ENCODE results near the gene LLGL1.

LLGL1 gene

DNA sequence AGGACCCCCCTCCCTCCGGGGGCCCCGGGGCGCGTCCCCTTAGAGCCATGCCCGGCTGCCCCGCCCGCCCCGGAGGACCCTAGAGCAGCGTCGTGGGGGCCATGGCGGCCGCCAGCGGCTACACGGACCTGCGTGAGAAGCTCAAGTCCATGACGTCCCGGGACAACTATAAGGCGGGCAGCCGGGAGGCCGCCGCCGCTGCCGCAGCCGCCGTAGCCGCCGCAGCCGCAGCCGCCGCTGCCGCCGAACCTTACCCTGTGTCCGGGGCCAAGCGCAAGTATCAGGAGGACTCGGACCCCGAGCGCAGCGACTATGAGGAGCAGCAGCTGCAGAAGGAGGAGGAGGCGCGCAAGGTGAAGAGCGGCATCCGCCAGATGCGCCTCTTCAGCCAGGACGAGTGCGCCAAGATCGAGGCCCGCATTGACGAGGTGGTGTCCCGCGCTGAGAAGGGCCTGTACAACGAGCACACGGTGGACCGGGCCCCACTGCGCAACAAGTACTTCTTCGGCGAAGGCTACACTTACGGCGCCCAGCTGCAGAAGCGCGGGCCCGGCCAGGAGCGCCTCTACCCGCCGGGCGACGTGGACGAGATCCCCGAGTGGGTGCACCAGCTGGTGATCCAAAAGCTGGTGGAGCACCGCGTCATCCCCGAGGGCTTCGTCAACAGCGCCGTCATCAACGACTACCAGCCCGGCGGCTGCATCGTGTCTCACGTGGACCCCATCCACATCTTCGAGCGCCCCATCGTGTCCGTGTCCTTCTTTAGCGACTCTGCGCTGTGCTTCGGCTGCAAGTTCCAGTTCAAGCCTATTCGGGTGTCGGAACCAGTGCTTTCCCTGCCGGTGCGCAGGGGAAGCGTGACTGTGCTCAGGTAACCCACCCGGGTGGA is 41.0 kb upstream of the LLGL1 start:
- H3K36me3 ChIP-seq (ENCODE audit: insufficient read depth, low read length): peaks cover 12% of the 10 kb centered on the region
- peak overlapping the region; percentile 67 for H3K9ac ChIP-seq (ENCODE audit: low read length)
- peak overlapping the region; percentile 72 to 79 for H3K4me3 ChIP-seq (ENCODE audit: low read depth in 1 of 2, low read length in 2 of 2)
- no peaks in the 10 kb centered on the region for H3K9me3 ChIP-seq (ENCODE audit: low read length)
- no peaks in the 10 kb centered on the region for H3K27me3 ChIP-seq (ENCODE audit: control insufficient read depth in 1 of 2, insufficient read depth in 2 of 2, low read length in 2 of 2)
- peaks cover 46% of the 10 kb centered on the region for H3K4me1 ChIP-seq (ENCODE audit: insufficient read depth, low read length)
- H3K27ac ChIP-seq (ENCODE audit: low read depth, low read length): peak overlapping the region; percentile 92

DNA sequence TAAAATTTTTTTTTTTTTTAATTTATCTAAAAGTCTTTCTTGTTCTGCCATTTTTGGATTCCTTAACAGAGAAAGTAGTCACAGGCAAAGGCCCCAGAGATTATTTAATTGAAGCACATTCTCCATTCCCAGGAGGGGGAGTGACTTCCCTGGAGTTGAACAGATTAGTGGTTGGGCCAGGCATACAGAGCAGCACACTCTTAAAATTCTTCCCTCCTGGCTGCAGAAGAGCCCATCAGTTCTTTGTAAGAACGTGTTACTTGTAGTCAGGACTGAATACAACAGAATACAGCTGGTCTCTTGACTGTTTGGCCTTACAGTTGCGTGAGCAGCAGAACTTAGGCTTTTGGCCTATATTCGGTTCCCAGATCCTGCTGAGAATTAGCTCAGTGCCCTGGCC is 40.0 kb upstream of the LLGL1 start:
- Histone ChIP-seq H3K27ac (ENCODE audit: low read depth, low read length) (peak overlapping the region; percentile 92), H3K4me1 (ENCODE audit: insufficient read depth, low read length) (peaks cover 56% of the 10 kb centered on the region), H3K4me3 (ENCODE audit: low read depth in 1 of 2, low read length in 2 of 2) (peak overlapping the region; percentile 72 to 79), H3K27me3 (ENCODE audit: control insufficient read depth in 1 of 2, insufficient read depth in 2 of 2, low read length in 2 of 2) (no peaks in the 10 kb centered on the region), H3K36me3 (ENCODE audit: insufficient read depth, low read length) (peaks cover 19% of the 10 kb centered on the region), H3K9ac (ENCODE audit: low read length) (peak overlapping the region; percentile 67), H3K9me3 (ENCODE audit: low read length) (no peaks in the 10 kb centered on the region)

- peak overlapping the region; percentile 67 for H3K9ac ChIP-seq (ENCODE audit: low read length)
- H3K4me3 ChIP-seq (ENCODE audit: low read depth in 1 of 2, low read length in 2 of 2): peak overlapping the region; percentile 72 to 79
These were observed 39.4 kb upstream of the LLGL1 start for GRCh38 chr17:18185832-18186626.

DNA sequence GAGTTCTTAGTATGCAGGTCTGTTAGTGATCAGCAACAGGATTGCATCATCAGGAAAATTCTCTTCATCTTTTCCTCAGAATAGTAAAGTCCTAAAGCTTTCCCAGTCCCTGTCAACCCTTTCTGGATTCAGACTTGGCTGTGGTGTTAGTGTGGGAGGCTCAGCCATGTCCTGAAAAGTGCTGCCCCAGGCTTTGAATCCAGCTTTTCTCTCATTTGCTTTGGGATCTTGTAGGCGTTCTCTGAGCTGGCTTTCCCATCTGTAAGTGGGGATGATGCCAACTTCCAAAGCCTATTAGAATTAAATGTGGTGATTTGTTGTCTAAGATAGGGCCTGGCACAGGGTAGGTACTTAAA is 38.8 kb upstream of the LLGL1 start:
- Histone ChIP-seq H3K4me1 (ENCODE audit: insufficient read depth, low read length) (peaks cover 68% of the 10 kb centered on the region), H3K27me3 (ENCODE audit: control insufficient read depth in 1 of 2, insufficient read depth in 2 of 2, low read length in 2 of 2) (no peaks in the 10 kb centered on the region), H3K27ac (ENCODE audit: low read depth, low read length) (peak overlapping the region; percentile 78), H3K4me3 (ENCODE audit: low read depth in 1 of 2, low read length in 2 of 2) (peak overlapping the region; percentile 72 to 79), H3K9ac (ENCODE audit: low read length) (peak overlapping the region; percentile 67), H3K36me3 (ENCODE audit: insufficient read depth, low read length) (peaks cover 19% of the 10 kb centered on the region), H3K9me3 (ENCODE audit: low read length) (no peaks in the 10 kb centered on the region)

More at GRCh38 chr17:18185832-18186626, 39.4 kb upstream of the LLGL1 start:
- H3K36me3 ChIP-seq (ENCODE audit: insufficient read depth, low read length): peaks cover 19% of the 10 kb centered on the region
- peaks cover 63% of the 10 kb centered on the region for H3K4me1 ChIP-seq (ENCODE audit: insufficient read depth, low read length)
- peak overlapping the region; percentile 92 for H3K27ac ChIP-seq (ENCODE audit: low read depth, low read length)
- no peaks in the 10 kb centered on the region for H3K9me3 ChIP-seq (ENCODE audit: low read length)
- H3K27me3 ChIP-seq (ENCODE audit: control insufficient read depth in 1 of 2, insufficient read depth in 2 of 2, low read length in 2 of 2): no peaks in the 10 kb centered on the region

GRCh38 chr17:18187226-18187625 is 38.2 kb upstream of the LLGL1 start:
- Histone ChIP-seq H3K27me3 (ENCODE audit: control insufficient read depth in 1 of 2, insufficient read depth in 2 of 2, low read length in 2 of 2) (no peaks in the 10 kb centered on the region), H3K4me1 (ENCODE audit: insufficient read depth, low read length) (peaks cover 70% of the 10 kb centered on the region), H3K9ac (ENCODE audit: low read length) (peak overlapping the region; percentile 67), H3K27ac (ENCODE audit: low read depth, low read length) (peak overlapping the region; percentile 78), H3K36me3 (ENCODE audit: insufficient read depth, low read length) (peaks cover 19% of the 10 kb centered on the region), H3K4me3 (ENCODE audit: low read depth in 1 of 2, low read length in 2 of 2) (peak overlapping the region; percentile 45 to 72), H3K9me3 (ENCODE audit: low read length) (no peaks in the 10 kb centered on the region)

- Histone ChIP-seq H3K27me3 (ENCODE audit: control insufficient read depth in 1 of 2, insufficient read depth in 2 of 2, low read length in 2 of 2) (no peaks in the 10 kb centered on the region), H3K4me1 (ENCODE audit: insufficient read depth, low read length) (peaks cover 69% of the 10 kb centered on the region), H3K36me3 (ENCODE audit: insufficient read depth, low read length) (peaks cover 19% of the 10 kb centered on the region), H3K9me3 (ENCODE audit: low read length) (no peaks in the 10 kb centered on the region), H3K4me3 (ENCODE audit: low read depth in 1 of 2, low read length in 2 of 2) (peak overlapping the region; percentile 45 to 72), H3K9ac (ENCODE audit: low read length) (peak overlapping the region; percentile 55), H3K27ac (ENCODE audit: low read depth, low read length) (peak overlapping the region; percentile 78)
These were observed 37.3 kb upstream of the LLGL1 start for GRCh38 chr17:18187821-18188761.

DNA sequence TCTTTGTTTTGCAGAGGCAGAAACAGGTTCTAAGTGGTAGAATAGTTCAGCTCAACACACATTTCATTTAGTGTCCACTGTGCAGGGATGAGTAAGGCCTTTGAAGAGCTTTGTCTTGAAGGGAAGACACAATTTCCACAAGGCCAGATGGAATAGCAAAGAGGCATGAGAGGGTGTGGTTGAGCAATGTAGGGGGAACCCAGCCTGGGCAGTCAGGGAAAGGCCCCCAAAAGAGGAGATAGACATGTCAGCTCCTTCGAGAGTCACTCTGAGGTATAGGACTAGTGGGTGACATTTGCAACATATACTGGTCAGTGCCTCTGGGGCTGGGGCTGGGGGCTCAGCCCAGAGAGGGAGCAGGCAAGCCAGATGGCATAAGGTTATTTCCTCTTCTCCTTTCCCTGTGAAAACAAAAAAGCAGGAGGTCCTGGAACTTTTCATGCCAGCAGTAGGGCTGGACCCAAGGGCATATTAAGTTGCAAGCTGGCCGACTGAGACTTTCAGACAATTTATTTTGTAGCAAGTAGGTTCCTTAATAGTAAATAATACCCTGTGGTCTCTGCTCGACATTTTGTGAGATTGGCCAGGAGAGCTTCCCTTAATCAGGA is 34.7 kb upstream of the LLGL1 start:
- Histone ChIP-seq H3K27ac (ENCODE audit: low read depth, low read length) (peak overlapping the region; percentile 12), H3K4me1 (ENCODE audit: insufficient read depth, low read length) (peaks cover 74% of the 10 kb centered on the region), H3K27me3 (ENCODE audit: control insufficient read depth in 1 of 2, insufficient read depth in 2 of 2, low read length in 2 of 2) (no peaks in the 10 kb centered on the region), H3K9me3 (ENCODE audit: low read length) (no peaks in the 10 kb centered on the region), H3K36me3 (ENCODE audit: insufficient read depth, low read length) (peaks cover 33% of the 10 kb centered on the region), H3K4me3 (ENCODE audit: low read depth in 1 of 2, low read length in 2 of 2) (peak overlapping the region in 1 of 2 donors; percentile 7), H3K9ac (ENCODE audit: low read length) (no peak overlapping the region)

GRCh38 chr17:18191236-18191667 is 34.2 kb upstream of the LLGL1 start:
- peaks cover 69% of the 10 kb centered on the region for H3K4me1 ChIP-seq (ENCODE audit: insufficient read depth, low read length)
- peaks cover 38% of the 10 kb centered on the region for H3K36me3 ChIP-seq (ENCODE audit: insufficient read depth, low read length)
- H3K9ac ChIP-seq (ENCODE audit: low read length): no peak overlapping the region

GRCh38 chr17:18191967-18192366 is 33.5 kb upstream of the LLGL1 start:
- Histone ChIP-seq H3K27me3 (ENCODE audit: control insufficient read depth in 1 of 2, insufficient read depth in 2 of 2, low read length in 2 of 2) (no peaks in the 10 kb centered on the region), H3K9ac (ENCODE audit: low read length) (no peak overlapping the region), H3K36me3 (ENCODE audit: insufficient read depth, low read length) (peaks cover 40% of the 10 kb centered on the region), H3K27ac (ENCODE audit: low read depth, low read length) (no peak overlapping the region), H3K4me1 (ENCODE audit: insufficient read depth, low read length) (peaks cover 62% of the 10 kb centered on the region), H3K9me3 (ENCODE audit: low read length) (no peaks in the 10 kb centered on the region), H3K4me3 (ENCODE audit: low read depth in 1 of 2, low read length in 2 of 2) (no peak overlapping the region)

More at GRCh38 chr17:18191236-18191667, 34.2 kb upstream of the LLGL1 start:
- Histone ChIP-seq H3K27me3 (ENCODE audit: control insufficient read depth in 1 of 2, insufficient read depth in 2 of 2, low read length in 2 of 2) (no peaks in the 10 kb centered on the region), H3K27ac (ENCODE audit: low read depth, low read length) (peak overlapping the region; percentile 12), H3K9me3 (ENCODE audit: low read length) (no peaks in the 10 kb centered on the region), H3K4me3 (ENCODE audit: low read depth in 1 of 2, low read length in 2 of 2) (peak overlapping the region in 1 of 2 donors; percentile 7)

GRCh38 chr17:18194394-18194793 is 31.0 kb upstream of the LLGL1 start:
- no peak overlapping the region for H3K9ac ChIP-seq (ENCODE audit: low read length)
- peaks cover 51% of the 10 kb centered on the region for H3K36me3 ChIP-seq (ENCODE audit: insufficient read depth, low read length)
- H3K27ac ChIP-seq (ENCODE audit: low read depth, low read length): no peak overlapping the region
- no peaks in the 10 kb centered on the region for H3K9me3 ChIP-seq (ENCODE audit: low read length)
- H3K27me3 ChIP-seq (ENCODE audit: control insufficient read depth in 1 of 2, insufficient read depth in 2 of 2, low read length in 2 of 2): no peaks in the 10 kb centered on the region
- H3K4me1 ChIP-seq (ENCODE audit: insufficient read depth, low read length): peaks cover 62% of the 10 kb centered on the region
- H3K4me3 ChIP-seq (ENCODE audit: low read depth in 1 of 2, low read length in 2 of 2): no peak overlapping the region
